HG03039 (cell line): ENCODE results near the gene PTAFR.
"Not testable (repeated sequence)": the region's sequence is repeated elsewhere in the genome, so short reads cannot be mapped to it uniquely, and the experiment has no call there.

ENCODE experiments used
- ATAC-seq: cut with Tn5 transposase; IDR thresholded peaks from one replicate; pipeline ENCODE4 v1.9.1; 2021; ENCODE audit warnings: mild to moderate bottlenecking, moderate library complexity; ENCODE audit not compliant: unreplicated experiment

The PTAFR gene

DNA sequence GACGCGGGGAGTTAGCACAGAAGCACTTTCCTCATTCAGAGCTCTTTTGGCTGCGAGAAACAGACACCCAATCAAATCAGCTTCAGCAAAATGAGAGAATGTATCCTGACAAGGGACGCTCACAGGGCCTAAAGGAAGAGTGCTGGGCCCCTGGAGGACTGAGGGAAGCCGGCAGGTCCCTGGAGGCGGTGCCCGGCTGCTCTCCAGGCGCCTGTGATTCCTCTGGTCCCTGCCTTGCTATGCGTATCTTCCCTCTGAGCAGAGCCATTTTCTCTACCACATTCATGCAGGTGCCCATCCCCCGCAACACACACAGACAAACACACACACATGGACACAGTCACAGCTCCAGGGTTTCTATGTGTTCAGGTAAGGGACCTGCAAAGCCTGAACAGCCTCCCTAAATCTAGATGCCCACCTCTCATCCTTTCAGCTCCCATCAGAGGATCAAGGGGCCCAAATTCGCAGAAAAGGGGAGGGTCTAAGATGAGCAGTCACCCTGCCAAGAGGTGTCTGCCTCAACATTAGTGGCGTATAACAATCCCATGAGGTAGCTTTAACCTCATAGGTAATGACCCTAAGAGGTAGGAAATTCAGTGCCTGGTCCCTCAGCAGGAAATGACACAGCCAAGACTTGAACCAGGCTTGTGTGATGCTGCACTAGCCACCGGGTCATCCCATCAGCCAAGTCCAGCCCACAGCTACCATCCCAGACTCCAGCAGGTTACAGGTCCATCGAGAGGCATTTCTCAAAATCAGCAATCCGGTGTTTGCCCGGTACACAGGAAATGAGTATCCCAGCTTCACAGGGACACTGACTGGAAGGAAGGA, 29.0 kb downstream of the PTAFR start:
- no peak for ATAC-seq

DNA sequence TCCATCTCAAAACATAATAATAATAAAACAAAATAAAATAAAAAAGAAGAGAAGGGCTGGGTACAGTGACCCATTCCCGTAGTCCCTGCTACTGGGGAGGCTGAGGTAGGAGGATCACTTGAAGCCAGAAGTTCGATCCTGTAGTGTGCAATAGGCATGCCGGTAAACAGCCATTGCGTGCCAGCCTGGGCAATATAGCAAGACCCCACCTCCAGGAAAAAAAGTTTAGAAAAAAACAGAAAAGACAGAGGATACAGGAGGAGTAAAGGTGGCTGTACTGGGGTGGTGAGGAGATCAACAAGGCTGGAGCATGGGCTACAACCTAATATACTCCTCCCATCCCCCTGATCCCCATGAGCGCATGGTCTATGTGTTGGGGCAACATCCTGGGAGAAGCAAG, 30.8 kb downstream of the PTAFR start:
- ATAC-seq: no peak

DNA sequence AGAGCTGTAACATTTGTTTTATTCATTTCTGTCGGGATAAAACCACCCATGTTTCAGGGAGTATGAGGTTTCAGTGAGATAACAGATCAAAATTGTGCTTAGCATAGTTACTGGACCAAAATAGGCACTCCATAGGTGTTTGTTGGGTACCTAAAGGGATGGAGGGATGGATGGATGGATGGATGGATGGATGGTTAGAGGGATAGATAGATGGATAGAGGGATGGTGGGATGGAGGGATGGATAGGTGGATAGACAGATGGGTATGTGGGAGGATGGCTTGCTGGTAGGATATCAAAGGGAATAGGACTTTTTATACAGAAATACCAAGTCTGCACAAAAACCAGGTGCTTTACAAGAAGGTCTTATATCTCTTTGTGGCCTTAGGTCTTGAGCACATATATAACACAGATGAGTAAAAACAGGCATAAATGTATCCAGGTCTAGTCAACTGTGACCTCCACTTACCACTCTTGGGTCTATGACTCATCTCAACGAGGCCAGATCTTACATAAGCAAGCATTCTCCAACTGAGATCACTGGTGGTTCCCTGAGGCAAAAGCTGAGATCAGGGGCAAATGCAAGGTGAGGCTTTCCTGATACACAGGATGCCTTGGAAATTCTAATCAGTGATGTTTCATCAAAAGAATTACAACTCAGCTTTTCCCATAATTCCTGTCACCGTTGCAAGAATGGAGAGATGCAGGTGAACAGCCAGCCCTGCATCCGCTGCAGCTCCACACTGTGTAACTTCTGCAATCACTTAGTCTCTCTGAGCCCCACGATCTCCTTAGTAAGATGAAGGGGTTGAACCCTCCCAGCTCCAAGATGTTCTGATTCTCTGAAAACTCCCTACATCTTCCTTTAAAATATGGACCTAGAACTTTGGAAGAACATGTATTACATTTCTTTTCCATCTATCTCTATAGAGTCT, 32.0 kb downstream of the PTAFR start:
- peak; percentile 57 for ATAC-seq

DNA sequence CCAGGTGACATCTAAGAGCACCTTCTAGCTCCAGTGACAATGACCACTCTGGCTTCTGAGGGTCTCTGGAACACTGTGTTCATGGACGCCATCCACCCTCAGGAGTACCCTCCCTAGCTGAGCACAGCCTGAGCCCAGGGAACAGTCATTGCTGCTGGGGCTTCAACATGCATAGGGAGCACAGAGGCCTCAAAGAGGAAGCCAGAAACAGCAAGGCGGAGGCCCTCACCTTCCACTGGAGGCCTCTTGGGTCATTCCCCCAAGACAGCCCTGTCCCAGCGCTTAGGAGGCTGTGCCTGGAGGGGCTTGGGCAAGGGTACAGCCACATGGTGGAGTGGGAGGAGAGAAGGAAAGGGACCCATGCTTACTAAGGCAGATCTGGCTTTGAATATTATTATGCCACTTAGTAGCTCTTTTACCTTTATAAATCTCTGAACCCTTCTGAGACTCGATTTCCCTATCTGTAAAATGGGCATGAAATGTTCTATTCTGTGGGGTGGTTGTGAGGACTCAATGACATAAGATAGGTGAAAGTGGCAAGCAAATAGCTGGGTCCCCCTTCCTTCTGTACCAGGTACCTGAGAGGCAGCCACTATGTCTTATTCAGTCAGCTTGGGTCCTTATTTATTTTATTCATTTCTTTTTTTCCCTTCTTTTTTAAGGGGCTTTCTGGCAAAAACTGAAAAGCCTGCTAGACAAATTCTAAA, 32.8 kb downstream of the PTAFR start:
- ATAC-seq: no peak

DNA sequence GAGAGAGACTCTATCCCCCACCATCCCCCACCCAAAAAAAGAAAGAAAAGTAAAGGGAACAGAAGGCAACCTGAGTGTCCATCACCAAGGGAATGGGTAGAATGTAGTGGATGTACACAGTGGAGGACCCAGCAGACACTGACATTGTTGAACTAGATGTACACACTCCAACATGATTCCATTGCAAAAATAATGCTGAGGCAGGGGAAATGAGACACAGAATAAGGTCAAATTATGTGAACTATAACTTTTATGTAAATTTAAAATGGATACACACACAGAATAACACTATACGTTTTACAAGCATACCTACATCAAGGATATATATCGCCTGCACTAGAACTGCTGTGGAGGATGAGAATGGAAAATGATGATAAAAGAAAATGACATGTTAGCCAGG, 34.8 kb downstream of the PTAFR start:
- ATAC-seq: no peak

DNA sequence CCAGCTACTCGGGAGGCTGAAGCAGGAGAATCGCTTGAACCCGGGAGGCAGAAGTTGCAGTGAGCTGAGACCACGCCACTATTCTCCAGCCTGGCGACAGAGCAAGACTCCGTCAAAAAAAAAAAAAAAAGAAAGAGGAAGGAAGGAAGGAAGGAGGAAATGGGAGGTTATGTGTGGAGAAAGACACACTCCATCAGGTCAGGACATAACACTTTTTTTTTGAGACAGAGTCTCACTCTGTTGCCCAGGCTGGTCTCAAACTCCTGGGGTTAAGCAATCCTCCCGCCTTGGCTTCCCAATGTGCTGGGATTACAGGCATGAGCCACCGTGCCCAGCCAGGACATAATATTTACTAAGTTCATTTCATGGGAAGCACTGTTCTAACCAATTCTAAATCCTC, 36.6 kb downstream of the PTAFR start:
- not testable (repeated sequence) for ATAC-seq

DNA sequence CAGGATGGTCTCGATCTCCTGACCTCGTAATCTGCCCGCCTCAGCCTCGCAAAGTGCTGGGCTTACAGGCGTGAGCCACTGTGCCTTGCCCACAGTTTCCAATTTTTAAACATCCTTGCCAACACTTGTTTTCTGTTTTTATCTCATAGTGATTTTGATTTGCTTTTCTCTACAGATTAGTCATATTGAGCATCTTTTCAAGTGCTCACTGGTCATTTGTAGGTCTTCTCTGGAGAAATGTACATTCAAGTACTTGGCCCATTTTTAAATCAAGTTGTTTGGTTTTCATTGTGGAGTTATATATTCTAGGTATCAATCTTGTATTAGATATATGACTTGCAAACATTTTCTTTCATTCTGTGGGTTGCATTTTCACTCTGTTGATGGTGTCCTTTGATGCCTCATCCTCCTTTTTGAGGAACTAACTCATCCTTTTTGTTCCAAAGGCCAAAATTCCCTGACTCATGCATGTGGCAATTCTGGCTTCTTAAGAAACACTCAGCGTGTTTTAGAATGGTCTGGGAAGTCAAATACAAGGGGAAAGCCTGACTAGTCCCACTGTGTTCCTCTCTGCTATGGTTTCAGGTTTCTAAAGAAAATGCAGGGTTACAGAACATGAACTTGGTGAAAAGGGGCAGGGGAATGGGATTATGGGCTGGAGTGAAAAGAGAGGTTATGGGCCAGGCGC, 37.3 kb downstream of the PTAFR start:
- no peak for ATAC-seq

DNA sequence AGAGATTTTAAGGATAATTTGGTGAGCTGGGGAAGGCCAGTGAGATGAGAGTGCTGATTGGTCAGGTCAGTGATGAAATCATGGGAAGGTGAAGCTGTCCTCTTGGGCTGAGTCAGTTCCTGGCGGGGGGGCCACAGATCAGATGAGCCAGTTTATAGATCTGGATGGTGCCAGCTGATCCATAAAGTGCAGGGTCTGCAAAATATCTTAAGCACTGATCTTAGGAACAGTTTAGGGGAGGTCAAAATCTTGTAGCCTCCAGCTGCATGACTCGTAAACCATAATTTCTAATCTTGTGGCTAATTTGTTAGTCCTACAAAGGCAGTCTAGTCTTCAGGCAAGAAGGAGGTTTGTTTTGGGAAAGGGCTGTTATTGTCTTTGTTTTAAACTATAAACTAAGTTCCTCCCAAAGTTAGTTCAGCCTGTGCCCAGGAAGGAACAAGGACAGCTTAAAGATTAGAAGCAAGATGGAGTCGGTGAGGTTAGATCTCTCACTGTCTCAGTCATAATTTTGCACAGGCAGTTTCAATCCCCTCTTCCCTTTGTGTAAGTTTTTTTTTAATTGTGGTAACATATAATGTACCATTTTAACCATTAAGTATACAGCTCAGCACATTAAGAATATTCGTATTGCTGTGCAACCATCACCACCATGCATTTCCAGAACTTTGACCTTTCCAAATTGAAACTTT, 39.4 kb downstream of the PTAFR start:
- ATAC-seq: no peak

DNA sequence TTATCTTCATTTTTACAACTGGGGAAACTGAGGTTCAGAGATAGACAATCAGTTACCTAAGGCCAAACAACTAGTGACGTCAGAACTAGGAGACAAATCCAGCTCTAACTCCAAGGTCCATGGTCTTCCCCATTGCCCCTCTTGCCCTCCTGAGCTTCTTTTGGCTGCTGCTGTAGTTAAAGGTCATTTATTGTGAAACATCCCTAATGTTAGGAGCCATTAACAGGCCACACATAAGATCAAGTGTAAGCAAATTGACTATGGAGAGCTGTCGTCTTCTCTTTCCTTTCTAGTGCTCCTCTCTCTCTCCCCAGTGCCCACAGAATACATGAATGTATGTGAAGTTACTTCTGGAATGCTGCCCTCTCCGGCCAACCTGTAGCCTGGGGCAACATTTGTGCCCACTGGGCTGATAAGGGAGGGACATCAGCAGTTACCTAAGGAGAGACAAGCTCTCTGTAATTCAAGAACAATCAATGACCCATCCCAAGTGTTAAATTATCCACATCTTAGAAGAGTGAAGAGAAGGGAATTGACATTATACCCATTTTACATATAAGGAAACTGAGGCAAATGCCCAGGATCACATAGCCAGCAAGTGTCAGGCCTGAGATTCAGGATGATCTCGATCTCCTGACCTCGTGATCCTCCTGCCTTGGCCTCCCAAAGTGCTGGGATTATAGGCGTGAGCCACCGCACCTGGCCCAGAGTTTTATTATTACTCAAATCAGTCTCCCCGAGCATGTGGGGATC, 40.1 kb downstream of the PTAFR start:
- ATAC-seq: no peak

DNA sequence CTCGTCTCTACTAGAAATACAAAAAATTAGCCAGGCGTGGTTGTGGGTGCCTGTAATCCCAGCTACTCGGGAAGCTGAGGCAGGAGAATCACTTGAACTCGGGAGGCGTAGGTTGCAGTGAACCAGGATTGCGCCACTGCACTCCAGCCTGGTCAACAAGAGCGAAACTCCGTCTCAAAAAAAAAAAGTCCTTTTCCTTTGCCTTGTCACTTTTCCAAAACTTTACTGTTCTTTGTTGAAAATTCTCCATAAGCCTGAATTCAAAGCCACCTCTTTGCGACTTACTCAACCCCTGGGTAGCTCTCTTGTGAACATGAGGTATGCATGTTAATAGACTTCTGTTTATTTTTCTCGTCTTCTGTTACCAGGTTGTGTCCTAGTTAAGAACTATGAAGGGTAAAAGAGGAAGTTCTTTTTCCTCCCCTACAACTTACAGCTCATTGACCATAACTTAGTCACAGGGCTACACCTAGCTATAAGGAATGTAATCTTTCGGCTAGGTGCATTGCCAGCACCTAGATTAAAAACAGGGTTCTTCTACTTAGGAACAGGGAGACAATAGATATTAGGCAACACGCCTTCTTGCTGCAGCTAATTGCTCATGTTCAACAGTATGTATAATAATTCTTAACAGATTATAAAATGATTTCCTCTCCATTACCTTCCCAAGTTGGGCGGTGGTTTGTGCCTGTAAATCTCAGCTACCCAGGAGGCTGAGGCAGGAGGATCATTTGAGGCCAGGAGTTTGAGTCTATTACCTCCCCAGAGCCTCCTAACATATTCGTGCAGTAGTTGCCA, 40.9 kb downstream of the PTAFR start:
- no peak for ATAC-seq

DNA sequence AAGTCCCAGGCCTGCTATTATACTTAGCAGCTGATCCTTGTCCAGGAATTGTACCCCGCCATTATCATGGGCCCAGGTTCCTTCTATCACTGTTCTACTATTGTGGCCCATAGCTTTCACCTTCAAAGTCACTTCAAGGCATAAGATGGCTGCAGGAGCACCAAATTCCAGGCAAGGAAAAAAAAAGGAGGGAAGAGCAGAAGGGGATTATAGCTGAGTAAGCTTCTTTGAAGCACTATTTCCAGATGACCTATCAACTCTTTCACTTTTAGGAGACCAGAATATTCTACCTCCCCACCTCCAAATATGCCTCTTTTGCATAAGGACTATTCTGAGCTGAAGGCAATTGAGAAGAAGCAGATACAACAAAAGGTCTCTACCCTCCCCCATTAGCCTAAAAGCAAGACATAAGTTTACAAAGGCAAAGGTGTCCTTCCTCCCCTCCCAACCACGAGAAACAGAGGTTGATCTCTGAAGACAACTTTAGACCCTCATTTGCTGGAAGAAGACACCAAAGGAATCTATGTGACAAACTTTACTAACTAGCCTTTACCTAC, 41.8 kb downstream of the PTAFR start:
- ATAC-seq: no peak

DNA sequence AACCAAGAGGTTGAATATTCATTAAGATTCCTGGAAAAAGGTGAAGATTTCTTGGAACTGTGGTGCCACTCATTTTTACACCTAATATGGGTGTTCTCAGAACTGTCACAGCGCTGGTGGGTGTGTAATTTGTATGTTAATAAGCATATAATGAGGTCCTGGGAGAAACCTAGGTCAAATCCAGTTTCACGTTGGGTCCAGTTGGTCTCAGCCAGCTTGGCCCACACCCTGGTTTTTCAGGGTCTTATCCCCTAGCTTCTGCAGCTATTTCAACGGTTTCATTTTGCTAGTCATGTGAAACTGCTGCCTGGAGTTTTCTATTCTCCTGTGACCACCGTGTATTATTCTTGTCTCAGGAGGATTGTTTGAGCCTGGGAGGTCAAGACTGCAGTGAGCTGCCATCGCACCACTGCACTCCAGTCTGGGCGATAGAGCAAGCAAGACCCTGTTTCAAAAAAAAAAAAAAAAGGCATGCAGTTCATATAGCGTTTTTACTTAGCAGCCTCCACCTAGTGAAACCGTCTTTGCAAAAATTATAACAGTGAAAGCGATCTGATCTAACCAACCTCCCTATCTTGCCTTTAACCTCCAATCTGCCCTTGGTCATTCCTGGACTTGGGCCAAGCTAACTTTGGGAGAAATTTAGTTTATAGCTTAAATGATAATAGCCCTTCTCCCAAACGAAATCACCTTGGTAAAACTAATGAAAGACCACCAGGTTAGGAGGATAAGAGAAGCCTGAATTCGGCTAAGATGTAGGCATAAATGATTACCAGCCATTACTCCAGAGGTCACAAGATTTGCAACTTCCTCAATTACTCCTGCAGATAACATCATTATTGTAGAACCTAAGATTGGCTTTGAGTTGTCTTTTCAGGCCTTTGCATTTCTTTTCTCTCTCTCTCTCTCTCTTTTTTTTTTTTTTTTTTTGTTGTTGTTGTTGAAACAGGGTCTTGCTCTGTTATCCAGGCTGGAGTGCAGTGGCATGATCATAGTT, 44.0 kb downstream of the PTAFR start:
- ATAC-seq: no peak

DNA sequence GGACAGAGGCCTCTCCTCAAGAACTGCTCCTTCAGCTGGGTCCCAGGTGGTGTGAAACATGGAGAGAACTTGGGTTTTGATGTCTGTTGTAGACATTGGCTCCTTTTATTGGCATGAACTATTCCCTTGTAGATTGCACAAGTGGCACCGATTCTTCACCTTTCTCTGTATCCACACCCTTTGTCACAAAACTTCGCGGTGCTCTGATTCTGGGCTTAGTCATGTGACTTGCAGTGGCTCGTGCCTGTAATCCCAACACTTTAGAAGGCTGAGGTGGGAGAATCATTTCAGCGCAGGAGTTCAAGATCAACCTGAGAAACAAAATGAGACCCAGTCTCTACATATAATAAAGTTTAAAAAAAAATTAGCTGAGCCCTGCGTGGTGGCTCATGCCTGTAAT, 45.6 kb downstream of the PTAFR start:
- no peak for ATAC-seq

DNA sequence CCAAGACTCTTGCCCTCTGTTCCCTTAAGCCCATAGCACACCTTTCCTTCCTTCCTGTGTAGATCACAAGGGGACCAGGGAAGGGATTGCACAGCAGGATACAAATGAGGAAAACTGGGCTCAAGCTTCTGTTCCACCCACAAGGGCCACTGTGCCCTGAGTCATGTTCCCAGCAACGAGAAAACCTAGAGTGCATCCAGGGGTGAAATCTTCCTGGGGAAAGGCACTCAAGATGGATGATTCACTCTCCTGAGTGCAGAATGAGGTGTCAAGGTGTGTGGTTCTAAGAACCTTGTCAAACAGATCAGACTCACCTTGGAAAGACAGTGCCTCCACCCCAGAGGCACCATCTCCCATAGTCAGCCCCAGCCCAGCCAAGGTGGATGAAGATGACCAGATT, 47.3 kb downstream of the PTAFR start:
- no peak for ATAC-seq

DNA sequence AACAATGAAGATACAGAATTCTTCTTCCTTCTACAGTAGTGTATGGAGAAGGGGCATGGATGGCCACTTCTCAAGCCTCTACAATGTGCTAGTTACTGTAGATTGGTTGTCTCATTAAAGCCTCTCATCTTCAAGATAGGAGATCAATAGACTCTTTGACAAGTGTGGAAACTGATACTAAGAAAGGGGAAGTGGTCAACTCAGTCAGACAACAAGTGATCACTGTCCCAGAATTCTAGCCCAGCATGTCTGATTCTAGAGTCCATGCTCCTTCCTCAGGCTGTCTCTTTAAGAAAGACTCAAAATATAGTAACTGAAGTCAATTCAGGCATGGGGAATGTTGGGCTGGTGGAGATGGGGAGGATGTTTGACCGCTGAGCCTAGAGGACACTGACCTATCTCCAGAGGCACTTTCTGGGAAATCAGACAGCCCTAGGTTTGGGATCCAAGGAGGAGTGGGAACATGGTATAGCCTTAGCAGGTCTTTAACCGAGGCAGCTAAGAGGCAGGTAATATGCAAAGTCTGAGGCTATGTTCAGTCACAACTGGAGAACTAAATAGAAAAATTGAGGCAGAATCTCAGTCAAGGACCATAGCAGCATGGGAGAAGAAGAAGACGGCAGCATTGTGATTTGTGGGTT, 48.8 kb downstream of the PTAFR start:
- ATAC-seq: peak; percentile 60

DNA sequence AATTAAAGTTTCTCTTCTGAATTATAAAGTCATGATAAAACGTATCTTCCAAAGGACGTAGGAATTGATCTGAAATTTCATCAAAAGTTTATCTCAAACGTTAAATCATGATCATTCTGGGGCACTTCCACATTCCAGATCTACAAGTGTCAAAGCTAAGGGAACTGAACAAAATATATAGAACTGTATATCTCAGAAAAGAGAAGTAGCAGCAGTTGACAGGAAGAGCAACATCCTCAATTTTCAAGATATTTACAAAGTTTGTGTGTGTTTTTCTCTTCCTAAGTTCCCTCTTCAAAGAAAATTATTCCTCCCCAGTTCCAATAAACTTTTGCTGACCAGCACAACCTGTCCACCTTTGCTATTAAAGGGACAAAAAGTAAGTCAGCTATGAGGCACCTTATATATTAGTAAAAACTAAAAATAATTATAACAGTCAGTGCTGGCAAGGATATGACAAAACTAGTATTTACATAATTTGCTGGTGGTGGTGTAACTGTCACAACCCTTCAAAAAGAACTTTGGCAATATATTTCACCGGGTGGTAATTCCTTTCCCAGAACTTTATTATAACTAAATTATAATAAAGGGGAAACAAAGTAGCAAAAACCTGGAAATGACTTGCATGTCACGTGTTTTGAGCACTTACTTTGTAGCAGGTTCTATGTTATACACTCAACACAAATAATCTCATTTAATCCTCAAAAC, 49.6 kb downstream of the PTAFR start:
- ATAC-seq: no peak
